Osteoblast (primary cell): Measurements from ENCODE around the gene TMC5. TPM values are rescaled to one million over a fixed set of nuclear protein-coding genes. Genes with fewer than 3 reads are reported as not detected.

Experiments used
- DNase-seq: peaks from one replicate; pipeline ENCODE4 v3.0.0; 2011; ENCODE audit warnings: low spot score, mixed read lengths; ENCODE audit not compliant: insufficient read length; ENCODE audit errors: missing footprints
- H2AFZ ChIP-seq: 2 replicates; pipeline ENCODE4 v1.6.0; 2011; ENCODE audit warnings: mild to moderate bottlenecking, low read length
- H3K27ac ChIP-seq: 2 replicates; pipeline ENCODE4 v1.5.1; 2011; ENCODE audit warnings: mild to moderate bottlenecking, low read depth, low read length, moderate library complexity
- H3K27me3 ChIP-seq: 2 replicates; pipeline ENCODE4 v1.6.0; 2012; ENCODE audit warnings: mild to moderate bottlenecking, control low read depth, inconsistent platforms, low read length, moderate library complexity; ENCODE audit not compliant: insufficient read depth
- H3K36me3 ChIP-seq: 2 replicates; pipeline ENCODE4 v1.5.1; 2011; ENCODE audit warnings: mild to moderate bottlenecking, low read length, control low read depth, moderate library complexity; ENCODE audit not compliant: insufficient read depth
- H3K4me1 ChIP-seq: 2 replicates; pipeline ENCODE4 v1.5.1; 2011; ENCODE audit warnings: mild to moderate bottlenecking, low read length, control low read depth, moderate library complexity; ENCODE audit not compliant: insufficient read depth
- H3K4me2 ChIP-seq: 2 replicates; pipeline ENCODE4 v1.6.0; 2011; ENCODE audit warnings: mild to moderate bottlenecking, low read length; ENCODE audit not compliant: insufficient read depth
- H3K4me3 ChIP-seq: fragments of 200-600 bp; sonication (generic); 3 replicates; pipeline ENCODE4 v1.5.1; 2012; ENCODE audit warnings: mild to moderate bottlenecking, low read length, inconsistent platforms; ENCODE audit not compliant: insufficient read depth
- H3K79me2 ChIP-seq: 2 replicates; pipeline ENCODE4 v1.6.0; 2012; ENCODE audit warnings: mild to moderate bottlenecking, low read length, control low read depth, inconsistent platforms; ENCODE audit not compliant: insufficient read depth
- H3K9me3 ChIP-seq: 2 replicates; pipeline ENCODE4 v1.5.1; 2011; ENCODE audit warnings: low read depth, low read length, control low read depth
- H4K20me1 ChIP-seq: 2 replicates; pipeline ENCODE4 v1.6.0; 2012; ENCODE audit warnings: mild to moderate bottlenecking, low read length, control low read depth; ENCODE audit not compliant: insufficient read depth
- CTCF ChIP-seq: IDR thresholded peaks from 2 replicates; pipeline ENCODE4 v1.5.1; 2011; ENCODE audit warnings: mild to moderate bottlenecking, low read depth, low read length, moderate library complexity; ENCODE audit errors: extremely low read depth
- total RNA-seq: library from RNA; depleted of rRNA; stranded (reverse); fragments of >200 nt; gene quantifications from 2 replicates; pipeline ENCODE4 v1.2.3, GENCODE V29; 2012

TMC5 gene
- total RNA-seq, 1 donor = under 0.01 TPM

GRCh38 chr16:19377864-19378263 lies 39.8 kb upstream of the TMC5 start:
- Histone ChIP-seq H3K79me2 (no peaks in the 10 kb centered on the region), H3K36me3 (no peaks in the 10 kb centered on the region), H3K4me3 (no peak overlapping the region), H3K27ac (no peak overlapping the region), H3K27me3 (peaks cover 5% of the 10 kb centered on the region), H3K4me1 (no peaks in the 10 kb centered on the region), H2AFZ (no peak overlapping the region), H3K9me3 (no peaks in the 10 kb centered on the region), H3K4me2 (no peak overlapping the region), H4K20me1 (no peaks in the 10 kb centered on the region)
- no peak for DNase-seq
- TF ChIP-seq CTCF = no peak

GRCh38 chr16:19378511-19378910 lies 39.2 kb upstream of the TMC5 start:
- Histone ChIP-seq H3K4me2 (no peak overlapping the region), H3K9me3 (no peaks in the 10 kb centered on the region), H3K4me1 (no peaks in the 10 kb centered on the region), H3K79me2 (no peaks in the 10 kb centered on the region), H2AFZ (no peak overlapping the region), H3K27me3 (peaks cover 9% of the 10 kb centered on the region), H3K4me3 (no peak overlapping the region), H3K36me3 (no peaks in the 10 kb centered on the region), H3K27ac (no peak overlapping the region), H4K20me1 (no peaks in the 10 kb centered on the region)
- no peak for TF ChIP-seq CTCF
- no peak for DNase-seq

- Histone ChIP-seq H4K20me1 (no peaks in the 10 kb centered on the region), H3K27me3 (peaks cover 9% of the 10 kb centered on the region), H3K4me3 (no peak overlapping the region), H3K9me3 (no peaks in the 10 kb centered on the region), H3K36me3 (no peaks in the 10 kb centered on the region), H3K4me1 (no peaks in the 10 kb centered on the region), H3K27ac (no peak overlapping the region), H2AFZ (no peak overlapping the region), H3K4me2 (no peak overlapping the region), H3K79me2 (no peaks in the 10 kb centered on the region)
- DNase-seq = no peak
- TF ChIP-seq CTCF = no peak
Observed at GRCh38 chr16:19379838-19380237, 37.8 kb upstream of the TMC5 start.

- H3K4me2 ChIP-seq = no peak overlapping the region
- TF ChIP-seq CTCF = no peak
- no peaks in the 10 kb centered on the region for H3K36me3 ChIP-seq
- H3K79me2 ChIP-seq = no peaks in the 10 kb centered on the region
- no peaks in the 10 kb centered on the region for H3K4me1 ChIP-seq
- H3K27ac ChIP-seq = no peak overlapping the region
- no peak overlapping the region for H2AFZ ChIP-seq
- H4K20me1 ChIP-seq = no peaks in the 10 kb centered on the region
- peaks cover 9% of the 10 kb centered on the region for H3K27me3 ChIP-seq
- H3K4me3 ChIP-seq = no peak overlapping the region
- no peak for DNase-seq
- H3K9me3 ChIP-seq = no peaks in the 10 kb centered on the region
Observed at GRCh38 chr16:19380328-19380727, 37.4 kb upstream of the TMC5 start.
